Karpas-422 (cell line): ENCODE measurements around the gene ENDOV. TPM values are rescaled to one million over a fixed set of nuclear protein-coding genes. Genes with fewer than 3 reads are reported as not detected.
A peak's percentile ranks its signal among the peaks of the same experiment; 100 is the strongest.

Experiments
- DNase-seq: peaks from one replicate; pipeline ENCODE4 v3.0.0-alpha.2; 2015
- H2AFZ ChIP-seq: fragments of 200-600 bp; sonication (generic); 2 replicates; pipeline ENCODE4 v1.6.1; 2014; ENCODE audit warnings: antibody characterized with exemption, low read length, mixed read lengths
- H3K27ac ChIP-seq: fragments of 200-600 bp; sonication (generic); 2 replicates; pipeline ENCODE4 v1.5.1; 2014; ENCODE audit warnings: mild to moderate bottlenecking, low read length, moderate library complexity
- H3K27me3 ChIP-seq: fragments of 200-600 bp; sonication (generic); 2 replicates; pipeline ENCODE4 v1.6.1; 2014; ENCODE audit warnings: low read length, mixed read lengths
- H3K36me3 ChIP-seq: fragments of 200-600 bp; sonication (generic); 2 replicates; pipeline ENCODE4 v1.6.1; 2014; ENCODE audit warnings: low read length, mixed read lengths; ENCODE audit not compliant: insufficient read depth
- H3K4me1 ChIP-seq: fragments of 200-600 bp; sonication (generic); 2 replicates; pipeline ENCODE4 v1.6.1; 2014; ENCODE audit warnings: mild to moderate bottlenecking, low read length, mixed read lengths
- H3K4me2 ChIP-seq: fragments of 200-600 bp; sonication (generic); 2 replicates; pipeline ENCODE4 v1.6.1; 2014; ENCODE audit warnings: low read length, low read depth, mild to moderate bottlenecking; ENCODE audit not compliant: poor library complexity, severe bottlenecking
- H3K4me3 ChIP-seq: fragments of 200-600 bp; sonication (generic); 2 replicates; pipeline ENCODE4 v1.5.1; 2014; ENCODE audit warnings: mild to moderate bottlenecking, antibody characterized with exemption, low read length, mixed read lengths
- H3K79me2 ChIP-seq: fragments of 200-600 bp; sonication (generic); 2 replicates; pipeline ENCODE4 v1.6.1; 2014; ENCODE audit warnings: mild to moderate bottlenecking, low read length, mixed read lengths
- H3K9ac ChIP-seq: fragments of 200-600 bp; sonication (generic); 2 replicates; pipeline ENCODE4 v1.6.0; 2014; ENCODE audit warnings: low read length
- H3K9me2 ChIP-seq: fragments of 200-600 bp; sonication (generic), shearing (Covaris generic); replicated peaks from 2 replicates; pipeline ENCODE4 v1.6.0; 2014; ENCODE audit warnings: mild to moderate bottlenecking, low read length, moderate library complexity; ENCODE audit not compliant: insufficient read depth
- H3K9me3 ChIP-seq: fragments of 300-700, 200-600 bp; sonication (generic); 2 replicates; pipeline ENCODE4 v1.6.1; 2014; ENCODE audit warnings: low read length, mixed read lengths
- H4K20me1 ChIP-seq: fragments of 200-600 bp; sonication (generic); 2 replicates; pipeline ENCODE4 v1.6.1; 2014; ENCODE audit warnings: mild to moderate bottlenecking, antibody characterized with exemption, low read length, low read depth; ENCODE audit not compliant: insufficient read depth
- total RNA-seq: library from RNA; depleted of rRNA; stranded (reverse); fragments of >200 nt; shearing (Covaris generic); gene quantifications from 2 replicates; pipeline ENCODE4 v1.2.3, GENCODE V29; 2014; ENCODE audit warnings: low replicate concordance

ENDOV gene
- total RNA-seq, 1 experiment from 2014 or later: 22.7 TPM

- no peak for DNase-seq
- Histone ChIP-seq H3K4me1 (peaks cover 11% of the 10 kb centered on the region), H3K27me3 (no peaks in the 10 kb centered on the region), H3K79me2 (no peaks in the 10 kb centered on the region), H4K20me1 (no peaks in the 10 kb centered on the region), H3K9me3 (no peaks in the 10 kb centered on the region), H2AFZ (no peak overlapping the region), H3K4me2 (no peak overlapping the region), H3K4me3 (no peak overlapping the region), H3K27ac (no peak overlapping the region), H3K9me2 (no peaks in the 10 kb centered on the region), H3K9ac (no peak overlapping the region), H3K36me3 (no peaks in the 10 kb centered on the region)
These were observed 34.4 kb downstream of the ENDOV start for GRCh38 chr17:80449194-80449929.

GRCh38 chr17:80449930-80450576, 35.1 kb downstream of the ENDOV start:
- Histone ChIP-seq H2AFZ (no peak overlapping the region), H3K9me3 (no peaks in the 10 kb centered on the region), H3K27ac (no peak overlapping the region), H3K4me2 (no peak overlapping the region), H3K79me2 (no peaks in the 10 kb centered on the region), H3K9ac (no peak overlapping the region), H3K27me3 (no peaks in the 10 kb centered on the region), H3K36me3 (no peaks in the 10 kb centered on the region), H3K4me3 (no peak overlapping the region), H3K9me2 (no peaks in the 10 kb centered on the region), H3K4me1 (peaks cover 12% of the 10 kb centered on the region), H4K20me1 (no peaks in the 10 kb centered on the region)
- DNase-seq: no peak

GRCh38 chr17:80451104-80451775, 36.3 kb downstream of the ENDOV start:
- no peak for DNase-seq
- Histone ChIP-seq H3K27ac (no peak overlapping the region), H3K27me3 (no peaks in the 10 kb centered on the region), H3K4me3 (no peak overlapping the region), H3K9me3 (no peaks in the 10 kb centered on the region), H3K9me2 (no peaks in the 10 kb centered on the region), H2AFZ (no peak overlapping the region), H4K20me1 (no peaks in the 10 kb centered on the region), H3K79me2 (no peaks in the 10 kb centered on the region), H3K4me2 (no peak overlapping the region), H3K9ac (no peak overlapping the region), H3K36me3 (no peaks in the 10 kb centered on the region), H3K4me1 (peaks cover 21% of the 10 kb centered on the region)

GRCh38 chr17:80452173-80452915, 37.4 kb downstream of the ENDOV start:
- Histone ChIP-seq H3K79me2 (no peaks in the 10 kb centered on the region), H3K4me3 (no peak overlapping the region), H3K4me2 (no peak overlapping the region), H3K9me2 (no peaks in the 10 kb centered on the region), H3K9me3 (no peaks in the 10 kb centered on the region), H3K36me3 (no peaks in the 10 kb centered on the region), H3K27ac (no peak overlapping the region), H3K4me1 (peaks cover 21% of the 10 kb centered on the region), H2AFZ (no peak overlapping the region), H3K27me3 (no peaks in the 10 kb centered on the region), H4K20me1 (no peaks in the 10 kb centered on the region), H3K9ac (no peak overlapping the region; the same call in 1 of the 2 replicates)
- DNase-seq: no peak

GRCh38 chr17:80453126-80453997, 38.4 kb downstream of the ENDOV start:
- Histone ChIP-seq H3K27me3 (no peaks in the 10 kb centered on the region), H3K27ac (no peak overlapping the region), H3K9ac (peak overlapping the region; percentile 99), H3K4me3 (peak overlapping the region; percentile 97), H3K36me3 (no peaks in the 10 kb centered on the region), H3K9me2 (no peaks in the 10 kb centered on the region), H2AFZ (no peak overlapping the region), H3K9me3 (no peaks in the 10 kb centered on the region), H3K4me1 (peaks cover 21% of the 10 kb centered on the region), H3K4me2 (peak overlapping the region; percentile 88), H3K79me2 (no peaks in the 10 kb centered on the region), H4K20me1 (no peaks in the 10 kb centered on the region)
- no peak for DNase-seq

GRCh38 chr17:80453998-80454556, 39.1 kb downstream of the ENDOV start:
- H3K4me3 ChIP-seq: peak overlapping the region; percentile 97
- peak overlapping the region; percentile 50 for H3K27ac ChIP-seq
- no peaks in the 10 kb centered on the region for H4K20me1 ChIP-seq
- no peak for DNase-seq
- no peaks in the 10 kb centered on the region for H3K79me2 ChIP-seq
- peak overlapping the region; percentile 88 for H3K4me2 ChIP-seq
- no peaks in the 10 kb centered on the region for H3K27me3 ChIP-seq
- H3K4me1 ChIP-seq: peaks cover 21% of the 10 kb centered on the region
- H3K9ac ChIP-seq: peak overlapping the region; percentile 99
- no peaks in the 10 kb centered on the region for H3K9me2 ChIP-seq
- H3K36me3 ChIP-seq: no peaks in the 10 kb centered on the region
- peak overlapping the region; percentile 20; the same call in 1 of the 2 replicates for H2AFZ ChIP-seq
- no peaks in the 10 kb centered on the region for H3K9me3 ChIP-seq

GRCh38 chr17:80454557-80455335, 39.8 kb downstream of the ENDOV start:
- H3K9ac ChIP-seq: peak overlapping the region; percentile 99
- peak overlapping the region; percentile 72; the same call in 1 of the 2 replicates for H2AFZ ChIP-seq
- H3K36me3 ChIP-seq: no peaks in the 10 kb centered on the region
- H3K4me1 ChIP-seq: peaks cover 21% of the 10 kb centered on the region
- peak overlapping the region; percentile 58 for H3K27ac ChIP-seq
- H3K79me2 ChIP-seq: no peaks in the 10 kb centered on the region
- H4K20me1 ChIP-seq: no peaks in the 10 kb centered on the region
- H3K27me3 ChIP-seq: no peaks in the 10 kb centered on the region
- peak; percentile 99 for DNase-seq
- H3K4me3 ChIP-seq: peak overlapping the region; percentile 97
- H3K9me2 ChIP-seq: no peaks in the 10 kb centered on the region
- peak overlapping the region; percentile 88 for H3K4me2 ChIP-seq
- no peaks in the 10 kb centered on the region for H3K9me3 ChIP-seq
